GM12801 (cell line): ENCODE results near the gene NKX2-8.

Experiments
- CTCF ChIP-seq: IDR thresholded peaks from one replicate; pipeline ENCODE4 v1.5.1; 2011; ENCODE audit warnings: control low read depth; ENCODE audit not compliant: insufficient read length; ENCODE audit errors: extremely low read depth

Gene NKX2-8

GRCh38 chr14:36585100-36585499 lies 2.7 kb upstream of the NKX2-8 start:
- no peak for TF ChIP-seq CTCF

GRCh38 chr14:36583893-36584811 lies 1.7 kb upstream of the NKX2-8 start:
- TF ChIP-seq CTCF = no peak

DNA sequence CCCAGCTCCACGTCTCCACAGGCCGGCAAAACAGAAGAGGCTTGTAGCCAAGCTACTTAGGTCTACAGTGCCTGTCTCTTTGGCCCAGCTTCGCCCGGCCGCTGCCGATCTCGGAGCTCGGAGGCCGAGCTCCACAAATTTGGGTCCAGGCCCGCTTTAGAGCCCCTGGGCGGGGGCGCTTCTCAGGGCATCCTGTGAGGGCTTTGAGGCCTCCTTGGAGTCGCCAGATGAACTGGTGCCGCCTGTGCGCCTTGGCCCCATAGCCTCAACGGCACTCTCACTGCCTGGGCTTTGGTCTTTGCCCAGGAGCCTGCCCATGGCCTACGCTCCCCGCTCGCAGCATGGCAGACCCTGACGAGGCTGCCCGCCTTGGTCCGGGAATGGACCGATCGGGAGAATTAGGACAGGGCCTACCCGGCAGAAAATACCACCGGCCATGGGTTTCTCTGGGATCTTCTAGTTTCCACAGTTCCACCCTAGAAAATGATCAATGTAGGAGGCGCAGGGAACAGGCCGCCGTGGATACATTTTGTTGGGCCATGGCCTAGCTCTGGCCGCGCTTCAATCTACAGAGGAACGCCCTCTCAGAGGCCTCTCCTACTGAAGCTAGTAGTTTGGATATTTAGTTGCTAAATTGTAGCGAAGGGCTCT lies 953 bp upstream of the NKX2-8 start:
- no peak for TF ChIP-seq CTCF

DNA sequence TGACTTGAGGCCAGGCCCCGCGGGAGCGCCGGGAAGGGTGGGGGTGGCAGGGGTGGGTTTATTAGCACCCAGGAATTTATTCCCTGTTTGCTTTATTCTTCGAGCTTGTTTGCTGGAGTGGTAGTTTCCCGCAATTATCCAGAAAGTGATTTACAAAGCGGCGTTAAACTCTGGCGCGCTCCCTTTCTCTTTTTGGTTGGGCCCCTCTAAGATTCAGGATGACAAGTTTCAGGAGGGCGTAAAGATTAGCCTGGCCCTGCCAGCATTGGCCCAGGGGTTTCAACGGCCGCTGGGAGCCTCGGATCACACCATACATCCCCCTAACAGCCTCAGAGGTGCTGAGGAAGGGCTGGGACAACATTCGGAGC lies 444 bp upstream of the NKX2-8 start:
- no peak for TF ChIP-seq CTCF

DNA sequence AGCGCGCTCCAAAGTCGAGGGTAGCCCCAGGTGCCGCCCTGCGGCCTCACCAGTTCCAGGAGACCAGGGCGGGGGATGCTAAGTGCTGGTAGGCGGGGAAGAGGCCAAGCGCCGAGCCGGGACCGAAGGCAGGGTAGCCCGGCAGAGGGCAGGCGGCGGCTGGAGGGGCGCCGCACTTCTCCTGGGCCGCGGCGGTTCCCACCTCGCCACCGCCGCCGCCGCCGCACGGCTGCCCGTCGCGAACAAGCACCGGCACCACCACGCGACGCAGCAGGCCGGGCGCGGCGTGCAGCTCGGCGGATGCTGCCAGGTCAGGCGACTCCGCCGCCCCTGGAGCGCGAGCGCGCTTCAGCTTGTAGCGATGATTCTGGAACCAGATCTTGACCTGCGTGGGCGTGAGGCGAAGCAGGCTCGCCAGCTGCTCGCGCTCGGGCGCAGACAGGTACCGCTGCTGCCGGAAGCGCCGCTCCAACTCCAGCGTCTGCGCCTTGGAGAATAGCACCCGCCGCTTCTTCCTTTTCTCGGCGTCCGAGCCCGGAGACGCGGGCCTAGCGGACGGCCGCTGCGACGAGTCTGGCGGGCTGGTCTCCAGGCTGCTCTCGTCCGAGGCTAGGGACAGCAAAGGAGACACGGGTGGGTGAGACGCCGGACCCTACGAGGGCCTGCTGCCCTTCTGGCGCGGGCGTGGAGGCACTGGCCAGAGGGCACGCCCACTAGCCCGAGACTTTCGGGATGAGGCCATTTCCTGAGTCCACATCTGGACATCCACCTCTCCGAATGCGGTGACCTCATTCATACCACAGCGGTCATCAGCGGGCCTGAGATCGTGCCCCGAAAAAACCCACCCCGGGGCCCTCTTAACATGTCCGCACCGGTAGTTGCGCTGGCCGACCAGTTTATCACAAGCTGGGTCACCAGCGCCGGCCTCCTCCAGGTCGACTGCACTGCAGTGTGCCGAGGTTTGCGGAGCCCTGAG lies 1.3 kb downstream of the NKX2-8 start:
- no peak for TF ChIP-seq CTCF

GRCh38 chr14:36580141-36580855 lies 2.1 kb downstream of the NKX2-8 start:
- TF ChIP-seq CTCF = no peak
